T-helper 17 cell (primary cell): ENCODE results near the gene SPDYE2. TPM values are rescaled to one million over a fixed set of nuclear protein-coding genes. Genes with fewer than 3 reads are reported as not detected.
"Not testable (repeated sequence)": the region's sequence is repeated elsewhere in the genome, so short reads cannot be mapped to it uniquely, and the experiment has no call there.

Experiments used
- ATAC-seq: fragments of 150-1000 bp; cut with Tn5 transposase; 2 replicates; pipeline ENCODE4 v1.10.0; 2021; ENCODE audit warnings: mild to moderate bottlenecking, moderate library complexity
- DNase-seq, 3 donors: peaks; one replicate each; pipeline versions ENCODE4 v3.0.0 to v3.0.0-alpha.2; 2020 to 2021
- H3K9me3 ChIP-seq: one replicate; pipeline ENCODE4 v1.7.0; 2013; ENCODE audit warnings: low read length, mild to moderate bottlenecking; ENCODE audit not compliant: control insufficient read depth, poor library complexity, severe bottlenecking
- H3K27ac Mint-ChIP-seq: one replicate; pipeline ENCODE4 v1.8.0; 2022; ENCODE audit warnings: mild to moderate bottlenecking, moderate library complexity, mixed read lengths
- H3K27me3 Mint-ChIP-seq: one replicate; pipeline ENCODE4 v1.8.0; 2022; ENCODE audit warnings: mixed read lengths
- H3K36me3 Mint-ChIP-seq: one replicate; pipeline ENCODE4 v1.8.0; 2022; ENCODE audit warnings: low read depth, mixed read lengths
- H3K4me1 Mint-ChIP-seq: one replicate; pipeline ENCODE4 v1.8.0; 2022; ENCODE audit warnings: mild to moderate bottlenecking, mixed read lengths
- H3K4me3 Mint-ChIP-seq: one replicate; pipeline ENCODE4 v1.8.0; 2022; ENCODE audit warnings: mild to moderate bottlenecking, moderate library complexity, mixed read lengths
- total RNA-seq, 4 donors: library from RNA in 2 of 4; stranded (reverse) in 2 of 4; gene quantifications; one replicate each; pipeline ENCODE4 v1.2.3 and lab custom pipeline; 2022 to 2026

The SPDYE2 gene
- total RNA-seq, 2 donors from 2014 or later: 0.21 to 0.55 TPM

GRCh38 chr7:102599699-102600098 is 48.7 kb downstream of the SPDYE2 start:
- H3K4me3 Mint-ChIP-seq, DNase-seq, H3K4me1 Mint-ChIP-seq, H3K9me3 ChIP-seq, ATAC-seq, H3K27ac Mint-ChIP-seq, H3K27me3 Mint-ChIP-seq, H3K36me3 Mint-ChIP-seq: not testable (repeated sequence)

DNA sequence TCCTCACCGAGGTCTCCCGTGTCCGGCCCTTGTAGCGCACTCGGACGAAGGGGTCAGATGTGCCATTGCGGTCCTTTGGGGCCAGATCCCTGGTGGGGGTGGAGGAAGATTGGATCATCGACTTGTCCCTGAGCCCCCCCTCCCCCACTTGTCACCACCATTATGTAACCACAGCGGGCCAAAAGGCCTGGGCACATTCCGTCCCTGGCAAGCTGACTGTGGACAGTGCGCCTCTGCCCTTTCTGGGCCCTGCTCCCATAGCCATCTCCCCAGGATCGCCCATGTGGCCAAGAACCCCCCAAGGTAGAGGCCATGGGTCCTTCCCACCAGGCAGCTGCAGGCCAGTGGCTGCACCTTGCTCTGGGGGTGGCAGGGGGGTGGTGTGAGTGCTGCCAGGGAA is 51.3 kb downstream of the SPDYE2 start:
- not testable (repeated sequence) for H3K4me3 Mint-ChIP-seq, ATAC-seq, H3K4me1 Mint-ChIP-seq, H3K36me3 Mint-ChIP-seq, H3K27me3 Mint-ChIP-seq, H3K9me3 ChIP-seq, H3K27ac Mint-ChIP-seq, DNase-seq

DNA sequence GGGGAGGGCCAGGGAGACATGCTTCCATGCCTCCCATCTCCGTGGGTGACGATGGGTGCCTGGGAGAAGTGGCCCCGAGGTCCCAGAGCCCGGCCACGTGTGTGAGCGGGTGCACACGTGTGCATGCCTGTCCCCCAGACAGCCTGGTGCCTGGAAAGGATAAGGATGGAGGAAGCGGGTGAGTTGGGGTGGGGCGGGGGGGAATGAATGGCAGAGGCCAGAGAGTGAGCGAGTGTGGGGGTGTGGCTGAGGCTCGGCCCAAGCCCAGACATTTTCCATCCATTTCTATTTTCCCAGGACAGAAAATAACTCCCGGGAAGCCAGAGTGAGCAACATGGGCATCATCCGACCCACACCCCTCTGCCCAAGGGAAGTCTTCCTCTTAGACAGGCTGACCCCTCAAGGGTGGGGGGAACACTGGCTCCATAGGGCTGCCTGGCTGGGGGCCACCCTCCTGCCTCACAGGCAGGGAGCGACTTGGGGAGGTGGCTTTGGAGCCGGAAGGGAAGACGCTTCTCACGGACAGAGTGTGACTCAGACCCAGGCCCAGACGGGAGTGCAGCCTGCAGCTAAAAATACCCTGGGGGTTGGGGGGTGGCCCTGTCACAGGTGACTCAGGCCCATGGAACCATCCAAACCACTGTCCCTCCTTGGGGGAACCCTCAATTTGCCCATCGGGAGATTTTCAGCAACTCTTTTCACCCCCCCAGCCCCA is 53.6 kb downstream of the SPDYE2 start:
- H3K4me1 Mint-ChIP-seq, H3K27me3 Mint-ChIP-seq, DNase-seq, ATAC-seq, H3K4me3 Mint-ChIP-seq, H3K36me3 Mint-ChIP-seq, H3K9me3 ChIP-seq, H3K27ac Mint-ChIP-seq: not testable (repeated sequence)

- H3K4me3 Mint-ChIP-seq, H3K4me1 Mint-ChIP-seq, H3K36me3 Mint-ChIP-seq, DNase-seq, H3K27me3 Mint-ChIP-seq, H3K27ac Mint-ChIP-seq, ATAC-seq, H3K9me3 ChIP-seq: not testable (repeated sequence)
Measured at GRCh38 chr7:102606848-102607247, 55.8 kb downstream of the SPDYE2 start.

- ATAC-seq, DNase-seq, H3K36me3 Mint-ChIP-seq, H3K4me1 Mint-ChIP-seq, H3K4me3 Mint-ChIP-seq, H3K9me3 ChIP-seq, H3K27ac Mint-ChIP-seq, H3K27me3 Mint-ChIP-seq: not testable (repeated sequence)
Measured at GRCh38 chr7:102609734-102610133, 58.7 kb downstream of the SPDYE2 start.

DNA sequence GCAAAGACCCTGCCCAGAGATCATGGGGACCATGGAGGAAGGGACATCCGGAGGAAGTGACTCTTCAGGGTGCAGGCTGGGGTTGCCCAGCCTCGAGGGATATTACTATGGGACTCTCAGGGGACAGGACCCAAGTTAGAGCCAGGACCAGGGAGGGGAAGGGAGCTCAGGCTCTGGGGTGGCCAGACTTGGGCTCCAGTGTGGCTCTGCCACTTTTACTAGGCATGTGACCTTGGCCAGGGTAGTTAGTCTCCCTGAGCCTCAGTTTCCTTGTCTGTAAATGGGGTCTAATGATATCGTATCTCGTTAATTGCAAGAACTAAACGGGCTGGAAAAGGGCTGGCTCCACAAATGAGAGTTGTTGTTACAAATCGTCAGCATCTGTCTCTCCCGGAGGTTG is 59.4 kb downstream of the SPDYE2 start:
- peak in 1 of 3 donors; percentile 1 for DNase-seq
- not testable (repeated sequence) for H3K9me3 ChIP-seq, ATAC-seq, H3K4me3 Mint-ChIP-seq, H3K36me3 Mint-ChIP-seq, H3K27me3 Mint-ChIP-seq, H3K27ac Mint-ChIP-seq, H3K4me1 Mint-ChIP-seq

DNA sequence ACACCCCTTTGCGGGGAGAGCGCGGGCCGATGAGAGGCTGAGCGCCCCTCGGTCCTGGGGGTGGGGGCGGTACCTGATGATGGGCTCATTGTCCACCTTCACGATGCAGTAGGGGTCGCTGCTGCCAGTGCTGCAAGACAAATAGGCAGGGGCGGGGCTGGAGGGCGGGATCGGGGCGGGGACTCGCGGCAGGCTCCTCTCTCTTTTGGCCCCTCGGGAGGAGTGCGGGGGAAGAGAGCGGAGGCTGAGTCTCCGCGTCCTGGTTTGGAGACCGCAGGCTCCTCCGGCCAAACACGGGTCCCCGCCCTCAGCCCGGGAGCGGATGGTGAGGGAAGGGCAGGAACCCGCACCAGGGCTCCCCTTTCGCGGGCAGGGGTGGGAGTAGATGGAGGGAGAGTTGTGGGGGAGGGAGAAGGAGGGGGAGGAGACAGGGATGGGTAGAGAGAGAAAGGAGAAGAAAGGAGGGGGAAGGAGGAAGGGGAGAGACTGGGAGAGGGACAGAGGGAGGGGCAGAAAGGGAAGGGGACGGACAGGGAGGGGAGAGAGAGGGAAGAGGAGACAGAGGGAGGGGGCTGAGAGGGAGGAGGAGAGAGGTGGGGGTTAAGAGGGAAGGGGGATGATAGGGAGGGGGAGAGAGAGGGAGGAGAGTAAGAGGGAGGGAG is 60.1 kb downstream of the SPDYE2 start:
- H3K9me3 ChIP-seq, H3K27me3 Mint-ChIP-seq, H3K36me3 Mint-ChIP-seq, H3K4me1 Mint-ChIP-seq, H3K4me3 Mint-ChIP-seq, DNase-seq, H3K27ac Mint-ChIP-seq: not testable (repeated sequence)
- ATAC-seq: peak; percentile 80

DNA sequence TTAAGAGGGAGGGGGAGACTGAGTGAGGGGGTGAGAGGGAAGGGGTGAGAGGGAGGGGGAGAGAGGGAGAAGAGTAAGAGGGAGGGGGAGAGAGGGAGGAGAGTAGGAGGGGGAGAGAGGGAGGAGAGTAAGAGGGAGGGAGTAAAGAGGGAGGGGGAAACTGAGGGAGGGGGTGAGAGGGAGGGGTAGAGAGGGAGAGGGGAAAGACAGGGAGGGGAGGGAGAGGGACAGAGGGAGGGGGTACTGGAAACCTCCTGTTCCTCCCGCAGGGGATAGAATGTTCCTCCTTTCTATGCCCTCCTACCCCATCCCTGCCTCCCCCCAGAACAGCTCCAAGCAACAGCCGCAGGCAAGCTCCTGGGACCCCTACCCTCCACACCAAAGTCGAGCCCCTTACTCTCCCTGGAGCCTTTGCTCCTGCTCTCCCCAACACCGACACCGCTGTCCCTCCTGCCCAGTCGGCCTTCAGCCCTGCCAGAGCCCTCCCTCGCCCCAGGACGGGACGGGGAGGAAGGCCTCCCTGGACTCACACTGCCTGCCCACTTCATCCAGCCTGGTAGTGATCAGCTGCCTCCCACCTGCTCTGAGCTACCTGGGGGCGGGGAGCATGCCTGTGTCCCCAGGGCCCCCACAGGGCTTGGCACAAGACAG is 60.8 kb downstream of the SPDYE2 start:
- not testable (repeated sequence) for H3K9me3 ChIP-seq, DNase-seq, H3K27me3 Mint-ChIP-seq, H3K4me1 Mint-ChIP-seq, H3K36me3 Mint-ChIP-seq, H3K27ac Mint-ChIP-seq, H3K4me3 Mint-ChIP-seq, ATAC-seq

Other genes with a start within 250 kb of the SPDYE2 start
- gene SPDYE6, start 194.8 kb upstream of the SPDYE2 start, total RNA-seq: not detected
- gene PRKRIP1, start 154.9 kb upstream of the SPDYE2 start, total RNA-seq: 10 to 100 TPM; 38.0 to 44.0 TPM
- 10 to 100 TPM; 33.9 to 50.5 TPM for gene ORAI2, start 117.7 kb upstream of the SPDYE2 start, total RNA-seq
- gene ALKBH4, start 86.4 kb upstream of the SPDYE2 start, total RNA-seq: 1 to 10 TPM; 4.4 to 5.5 TPM
- gene LRWD1, start 86.2 kb upstream of the SPDYE2 start, total RNA-seq: 10 to 100 TPM; 13.5 to 15.2 TPM
- gene POLR2J, start 72.3 kb upstream of the SPDYE2 start, total RNA-seq: 10 to 100 TPM; 35.6 to 37.9 TPM
- gene RASA4B, start 33.4 kb upstream of the SPDYE2 start, total RNA-seq: 10 to 100 TPM; 20.7 to 23.7 TPM
- 10 to 100 TPM; 52.5 to 84.2 TPM for gene UPK3BL2, start 7.5 kb upstream of the SPDYE2 start, total RNA-seq
- gene POLR2J3, start 21.4 kb downstream of the SPDYE2 start, total RNA-seq: 100 to 1,000 TPM; 102 to 124 TPM
- gene RASA4, start 65.5 kb downstream of the SPDYE2 start, total RNA-seq: 10 to 100 TPM; 58.5 to 61.6 TPM
- 10 to 100 TPM; 60.2 to 69.8 TPM for gene UPK3BL1, start 91.6 kb downstream of the SPDYE2 start, total RNA-seq
- gene SPDYE2B, start 99.1 kb downstream of the SPDYE2 start, total RNA-seq: not detected
- gene POLR2J2, start 120.4 kb downstream of the SPDYE2 start, total RNA-seq: 10 to 100 TPM; 35.7 to 44.7 TPM
- 1 to 10 TPM; 4.8 to 4.9 TPM for gene FAM185A, start 197.8 kb downstream of the SPDYE2 start, total RNA-seq